ENCODE measurements around the gene DOLK.
"Not testable (repeated sequence)": the region's sequence is repeated elsewhere in the genome, so short reads cannot be mapped to it uniquely, and the experiment has no call there.

Gene DOLK

DNA sequence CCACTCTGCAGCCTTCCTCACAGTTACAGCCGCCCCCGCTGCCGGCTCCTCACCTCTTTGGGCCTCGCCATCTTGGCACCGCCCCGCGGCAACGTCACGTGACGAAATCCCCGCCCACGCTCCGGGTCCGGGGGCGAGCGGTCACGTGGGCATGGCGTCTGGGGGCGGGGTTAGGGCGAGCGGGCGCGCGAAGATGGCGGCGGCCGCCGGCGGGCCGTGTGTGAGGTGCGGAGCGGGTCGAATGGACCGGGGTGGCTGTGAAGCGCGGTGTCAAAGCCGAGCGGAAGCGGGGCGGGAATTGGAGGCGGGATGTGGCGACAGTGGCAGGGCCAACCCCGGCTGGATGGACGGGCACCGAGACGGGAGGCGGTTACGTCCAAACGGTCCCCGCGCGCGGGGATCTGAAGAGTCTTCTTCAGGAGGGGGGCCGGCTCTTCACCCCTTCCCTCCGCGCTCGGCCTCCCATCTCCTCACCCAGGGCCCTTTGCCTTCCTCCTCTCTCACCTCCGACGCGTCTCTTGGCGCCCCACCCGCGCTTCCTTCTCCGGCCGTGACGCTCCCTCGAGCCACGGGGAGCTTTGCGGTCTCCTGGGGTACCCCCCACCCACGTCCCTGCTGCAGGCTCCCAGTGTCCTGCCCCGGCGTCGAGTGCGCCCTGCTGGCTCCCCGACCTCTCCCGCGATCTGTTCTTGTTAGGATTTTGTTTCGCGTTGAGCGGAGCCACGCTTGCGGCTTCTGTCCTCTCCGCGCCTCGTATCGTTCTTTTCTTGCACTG lies at the start of gene DOLK, which contains the start of gene NUP188:
Gene DOLK, minus strand, starts transcription at position 77 of the 775 bp plus-strand sequence. CDS start 300 bp downstream, outside the sequence.
Gene NUP188, plus strand, starts transcription at position 173 of the 775 bp plus-strand sequence. Its CDS starts 21 bp downstream, at position 194.
- peak; percentile 98 for DNase-seq (ENCODE audit: low read depth)

DNA sequence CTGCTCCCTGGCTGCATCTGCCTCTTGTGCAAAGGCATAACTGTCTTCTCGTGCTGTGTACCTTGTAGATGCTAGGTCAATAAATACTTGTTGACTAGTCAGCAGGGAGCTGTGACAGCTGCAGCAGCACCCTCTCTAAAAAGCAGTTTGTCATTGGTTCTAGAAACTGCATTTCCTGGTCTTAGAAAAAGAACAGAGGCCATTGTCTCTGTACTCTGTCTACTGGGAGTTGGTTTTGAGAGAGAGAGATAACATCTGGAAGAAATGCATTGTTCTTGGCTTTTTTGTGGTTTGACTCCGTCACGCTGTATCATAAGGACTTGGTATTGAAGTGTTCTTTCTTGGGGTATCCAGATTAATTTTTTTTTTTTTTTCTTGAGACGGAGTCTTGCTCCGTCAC lies 48.4 kb upstream of the DOLK start:
- no peak for DNase-seq (ENCODE audit: low read depth)

DNA sequence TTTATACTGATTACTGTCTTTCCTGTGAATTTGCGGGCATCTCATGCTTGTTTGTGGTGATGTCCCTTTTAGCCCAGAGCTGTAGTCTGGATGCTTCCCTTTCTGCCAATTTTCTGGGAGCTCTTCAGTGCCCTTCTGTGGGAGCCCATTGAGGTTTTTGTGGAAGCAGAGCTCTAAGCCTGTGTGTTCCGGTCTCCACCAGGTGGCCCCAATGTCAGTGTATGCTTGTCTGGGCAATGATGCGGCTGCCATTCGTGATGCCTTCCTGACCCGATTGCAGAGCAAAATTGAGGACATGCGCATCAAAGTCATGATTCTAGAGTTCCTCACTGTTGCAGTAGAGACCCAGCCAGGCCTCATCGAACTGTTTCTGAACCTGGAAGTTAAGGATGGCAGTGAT lies 45.6 kb upstream of the DOLK start:
- no peak for DNase-seq (ENCODE audit: low read depth)

DNA sequence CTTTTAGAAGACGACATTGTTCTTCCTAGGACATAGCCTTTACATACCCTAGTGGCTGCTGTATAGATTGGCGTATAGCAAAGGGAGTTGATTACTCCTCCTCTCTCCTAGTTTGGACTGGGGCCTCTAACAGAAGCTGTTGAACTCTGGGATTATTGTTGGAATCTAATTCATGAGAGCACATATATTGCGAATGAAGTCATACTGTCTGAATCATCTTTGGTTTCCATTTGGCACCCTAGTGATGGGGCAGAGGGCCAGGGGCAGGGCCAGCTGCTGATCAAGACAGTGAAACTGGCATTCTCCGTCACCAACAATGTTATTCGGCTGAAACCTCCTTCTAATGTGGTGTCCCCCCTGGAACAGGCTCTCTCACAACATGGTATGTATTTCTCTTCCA lies 40.4 kb upstream of the DOLK start:
- DNase-seq (ENCODE audit: low read depth): no peak

DNA sequence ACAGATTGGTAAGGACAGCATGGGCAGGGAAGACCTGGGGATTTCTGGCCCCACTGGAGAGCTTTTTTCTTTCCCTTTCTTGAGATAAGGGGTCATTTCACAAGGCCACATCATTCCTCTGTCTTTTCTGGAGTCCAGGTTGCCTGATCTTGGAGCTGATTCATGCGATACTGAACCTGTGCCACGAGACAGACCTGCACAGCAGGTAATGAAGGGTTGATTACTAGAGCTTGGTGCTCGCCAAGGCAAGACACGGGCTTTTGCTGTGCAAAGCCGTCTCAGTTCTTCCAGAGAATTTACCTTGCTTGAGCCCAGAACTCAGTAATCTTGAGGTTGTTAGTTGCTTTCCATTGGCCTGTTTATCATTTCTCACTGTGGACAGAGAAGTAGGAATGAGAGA lies 39.3 kb upstream of the DOLK start:
- DNase-seq (ENCODE audit: low read depth): no peak

DNA sequence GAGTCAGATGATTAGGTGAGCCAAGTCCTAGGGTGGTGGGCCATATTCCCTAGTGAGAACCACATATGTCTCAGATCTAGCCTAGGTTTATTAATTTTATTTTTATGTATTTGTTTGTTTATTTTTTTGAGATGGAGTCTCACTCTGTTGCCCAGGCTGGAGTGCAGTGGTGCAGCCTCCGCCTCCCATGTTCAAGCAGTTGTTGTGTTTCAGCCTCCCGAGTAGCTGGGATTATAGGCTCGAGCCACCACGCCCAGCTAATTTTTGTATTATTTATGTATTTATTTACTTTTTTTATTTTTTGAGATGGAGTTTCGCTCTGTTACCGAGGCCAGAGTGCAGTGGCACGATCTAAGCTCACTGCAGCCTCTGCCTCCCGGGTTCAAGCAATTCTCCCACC lies 36.1 kb upstream of the DOLK start:
- no peak for DNase-seq (ENCODE audit: low read depth)

DNA sequence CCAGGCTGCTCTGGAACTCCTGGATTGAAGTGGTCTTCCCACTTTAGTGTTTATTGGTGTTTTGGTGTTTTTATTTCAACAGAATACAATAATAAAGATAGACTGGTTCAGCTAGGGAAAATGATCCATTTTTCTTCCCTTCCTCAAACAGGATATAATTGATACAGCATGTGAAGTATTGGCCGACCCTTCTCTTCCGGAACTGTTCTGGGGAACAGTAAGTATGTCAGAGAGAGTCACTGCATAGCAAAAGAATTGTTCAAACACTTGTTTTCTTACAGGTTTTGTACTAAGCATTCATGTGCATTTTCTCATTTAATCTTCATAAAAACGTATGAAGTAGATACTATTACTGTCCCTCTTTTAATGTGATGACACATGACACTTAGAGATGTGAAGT lies 31.7 kb upstream of the DOLK start:
- DNase-seq (ENCODE audit: low read depth): no peak

DNA sequence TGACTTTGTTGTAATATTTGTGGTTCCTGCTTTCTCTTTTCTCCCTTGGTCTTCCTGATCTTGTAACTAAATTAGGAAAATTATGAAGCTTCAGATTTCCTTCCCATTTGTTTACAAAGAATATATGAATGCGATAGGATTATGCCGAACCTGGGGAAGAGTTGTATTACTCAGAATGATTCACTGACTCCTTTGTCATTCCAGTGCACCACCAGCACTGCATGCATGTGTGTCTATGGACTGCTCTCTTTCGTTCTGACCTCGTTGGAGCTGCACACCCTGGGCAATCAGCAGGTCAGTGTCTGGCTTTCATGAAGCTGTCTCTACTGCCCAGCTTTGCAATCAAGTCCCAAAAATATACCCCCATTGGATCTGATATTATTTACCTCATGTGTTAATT lies 25.6 kb upstream of the DOLK start:
- DNase-seq (ENCODE audit: low read depth): no peak

DNA sequence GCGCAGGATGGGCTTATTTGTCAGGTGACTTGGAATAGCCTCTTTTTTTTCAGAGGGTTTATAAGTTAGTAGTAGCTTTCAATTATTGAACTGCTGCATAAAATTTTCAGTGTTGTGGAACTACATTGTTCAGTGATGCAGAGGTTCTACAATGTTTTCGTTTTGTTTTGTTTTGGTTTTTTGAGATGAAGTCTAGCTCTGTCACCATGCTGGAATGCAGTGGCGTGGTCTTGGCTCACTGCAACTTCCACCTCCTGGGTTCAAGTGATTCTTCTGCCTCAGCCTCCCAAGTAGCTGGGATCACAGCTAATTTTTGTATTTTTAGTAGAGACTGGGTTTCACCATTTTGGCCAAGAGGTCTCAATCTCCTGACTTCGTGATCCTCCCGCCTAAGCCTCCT lies 22.1 kb upstream of the DOLK start:
- no peak for DNase-seq (ENCODE audit: low read depth)

DNA sequence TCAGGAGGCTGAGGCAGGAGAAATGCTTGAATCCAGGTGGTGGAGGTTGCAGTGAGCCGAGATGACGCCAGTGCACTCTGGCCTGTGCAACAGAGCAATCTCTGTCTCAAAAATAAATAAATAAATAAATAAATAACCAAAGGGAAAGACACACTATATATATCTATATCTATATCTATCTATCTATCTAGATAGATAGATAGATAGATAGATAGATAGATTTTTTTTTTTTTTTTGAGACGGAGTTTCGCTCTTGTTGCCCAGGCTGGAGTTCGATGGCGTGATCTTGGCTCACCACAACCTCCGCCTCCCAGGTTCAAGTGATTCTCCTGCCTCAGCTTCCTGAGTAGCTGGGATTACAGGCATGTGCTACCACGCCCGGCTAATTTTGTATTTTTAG lies 14.0 kb upstream of the DOLK start:
- not testable (repeated sequence) for DNase-seq (ENCODE audit: low read depth)

DNA sequence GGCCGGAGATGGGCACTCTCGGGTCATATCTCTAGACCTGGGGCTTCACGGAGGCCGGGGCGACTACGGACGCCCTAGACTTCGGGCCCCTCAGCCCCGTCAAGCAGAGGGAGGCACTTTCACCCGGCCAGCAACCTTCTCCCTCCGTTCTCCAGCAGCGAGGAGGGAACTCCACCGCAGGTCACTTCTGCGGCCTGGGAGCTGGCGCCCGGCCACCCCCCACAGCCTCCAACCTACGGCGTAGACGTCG lies 201 bp downstream of the DOLK start:
- DNase-seq (ENCODE audit: low read depth): no peak

DNA sequence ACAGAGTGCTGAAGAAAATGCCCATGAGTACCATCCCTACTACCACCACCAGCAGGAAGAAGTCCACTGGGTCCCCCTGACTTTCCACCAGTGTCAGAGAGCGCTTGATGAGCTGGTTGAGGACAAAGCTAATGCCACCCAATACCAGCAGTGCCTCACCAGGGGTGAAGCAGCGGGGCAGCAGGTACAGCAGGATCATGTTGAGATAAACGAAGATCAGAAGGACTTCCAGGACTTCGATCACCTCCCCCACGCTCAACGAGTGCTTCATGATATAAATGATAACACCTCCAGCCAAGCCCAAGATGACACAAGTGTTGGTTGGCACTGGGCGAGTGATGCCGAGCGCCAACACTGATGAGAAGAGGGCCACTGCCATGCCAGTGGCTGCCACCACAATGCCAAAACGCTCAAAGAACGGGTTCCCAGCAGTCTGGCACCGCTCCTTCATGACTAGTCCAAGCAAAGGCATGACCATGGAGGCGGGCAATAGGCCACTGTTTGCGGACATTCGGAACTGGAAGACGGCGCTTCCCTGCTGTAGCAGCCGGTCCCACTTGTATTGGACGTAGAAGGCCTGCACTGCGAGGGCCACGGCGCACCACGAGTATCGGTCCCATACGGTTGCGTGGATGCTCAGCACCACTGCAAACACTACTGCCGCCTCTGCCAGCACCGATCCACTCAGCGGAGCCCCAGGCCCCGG lies 679 bp downstream of the DOLK start:
- DNase-seq (ENCODE audit: low read depth): no peak

DNA sequence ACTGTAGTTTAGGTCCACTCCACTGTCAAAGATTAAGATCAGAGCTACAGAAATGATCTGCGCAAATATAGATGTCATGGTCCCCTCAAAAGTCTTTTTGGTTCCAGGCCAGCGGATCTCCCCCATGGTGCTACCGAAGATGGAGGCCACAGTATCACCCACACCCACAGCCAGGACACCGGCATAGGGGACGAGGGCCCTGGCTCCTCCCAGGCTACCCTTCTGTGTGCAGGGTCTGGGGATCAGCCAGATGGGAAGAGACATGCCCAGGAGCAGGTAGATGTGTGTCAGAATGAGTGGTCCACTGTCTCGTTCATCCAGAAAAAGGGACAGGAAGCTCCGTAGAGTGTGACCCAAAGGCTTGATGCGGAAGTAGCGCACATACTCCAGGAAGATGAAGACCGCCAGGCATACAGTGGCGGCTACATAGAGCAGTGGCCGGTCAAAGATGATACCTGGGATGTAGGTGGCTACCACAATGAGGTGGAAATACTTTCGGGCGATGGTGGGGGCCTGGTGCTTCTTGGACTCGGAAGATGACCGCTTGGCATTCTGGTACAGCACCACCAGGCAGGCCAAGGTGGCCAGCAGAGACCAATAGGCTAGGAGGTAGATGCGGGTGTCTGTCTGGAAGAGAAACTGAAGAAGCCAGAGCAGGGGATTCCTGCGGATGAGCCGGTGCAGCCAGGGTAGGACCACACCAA lies 1.5 kb downstream of the DOLK start:
- no peak for DNase-seq (ENCODE audit: low read depth)

DNA sequence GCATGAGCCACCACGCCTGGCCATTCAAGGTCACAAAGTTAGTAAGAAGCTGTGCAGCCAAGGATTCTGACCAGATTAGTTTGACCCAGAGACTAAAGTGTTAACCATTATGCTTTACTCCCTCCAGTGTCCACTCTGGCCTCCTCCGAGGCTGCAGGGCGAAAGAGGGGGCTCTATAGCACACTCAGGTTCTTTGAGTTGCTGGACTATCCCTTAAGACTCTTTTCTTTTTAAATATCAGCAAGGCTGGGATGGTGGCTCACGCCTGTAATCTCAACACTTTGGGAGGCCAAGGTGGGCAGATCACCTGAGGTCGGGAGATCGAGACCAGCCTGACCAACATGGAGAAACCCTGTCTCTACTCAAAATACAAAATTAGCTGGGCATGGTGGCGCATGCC lies 2.4 kb downstream of the DOLK start:
- not testable (repeated sequence) for DNase-seq (ENCODE audit: low read depth)

DNA sequence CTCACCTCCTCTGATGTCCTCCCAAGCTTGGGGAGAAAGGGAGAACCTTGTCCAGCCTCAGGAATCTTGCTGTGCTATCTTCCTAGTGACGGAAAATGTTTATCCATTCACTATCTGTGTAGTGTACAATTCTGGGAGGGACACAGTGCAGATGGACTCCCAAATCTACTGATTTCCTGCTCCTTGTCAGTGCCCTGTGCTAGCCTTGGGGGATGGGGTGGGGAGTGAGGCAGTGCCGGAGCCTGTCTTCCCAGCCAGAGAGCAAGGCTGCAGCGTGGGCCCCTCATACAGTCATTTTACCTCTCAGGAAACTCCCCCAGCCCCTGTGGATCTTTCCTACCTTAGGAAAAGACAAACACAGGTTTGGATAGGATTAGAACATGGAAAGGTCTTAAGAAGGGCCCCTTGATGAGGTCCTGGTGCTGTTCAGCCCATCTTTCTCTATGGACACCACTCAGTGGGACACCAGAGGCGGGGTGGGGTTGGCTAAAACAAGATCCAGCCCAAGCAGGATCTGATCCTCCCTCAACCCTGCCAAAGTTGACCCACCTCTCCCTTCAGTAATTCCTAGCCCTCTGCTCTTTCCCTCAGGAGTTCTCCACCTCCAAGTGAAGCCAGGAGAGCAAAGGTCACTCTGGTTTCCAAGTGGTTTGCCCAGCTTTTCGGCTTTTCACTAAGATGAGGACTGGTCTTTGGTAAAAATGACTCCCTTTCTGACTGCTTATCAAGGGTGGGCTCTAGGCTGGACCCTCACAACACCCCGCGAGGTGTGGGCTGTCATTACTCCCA lies 3.4 kb downstream of the DOLK start:
- DNase-seq (ENCODE audit: low read depth): no peak

DNA sequence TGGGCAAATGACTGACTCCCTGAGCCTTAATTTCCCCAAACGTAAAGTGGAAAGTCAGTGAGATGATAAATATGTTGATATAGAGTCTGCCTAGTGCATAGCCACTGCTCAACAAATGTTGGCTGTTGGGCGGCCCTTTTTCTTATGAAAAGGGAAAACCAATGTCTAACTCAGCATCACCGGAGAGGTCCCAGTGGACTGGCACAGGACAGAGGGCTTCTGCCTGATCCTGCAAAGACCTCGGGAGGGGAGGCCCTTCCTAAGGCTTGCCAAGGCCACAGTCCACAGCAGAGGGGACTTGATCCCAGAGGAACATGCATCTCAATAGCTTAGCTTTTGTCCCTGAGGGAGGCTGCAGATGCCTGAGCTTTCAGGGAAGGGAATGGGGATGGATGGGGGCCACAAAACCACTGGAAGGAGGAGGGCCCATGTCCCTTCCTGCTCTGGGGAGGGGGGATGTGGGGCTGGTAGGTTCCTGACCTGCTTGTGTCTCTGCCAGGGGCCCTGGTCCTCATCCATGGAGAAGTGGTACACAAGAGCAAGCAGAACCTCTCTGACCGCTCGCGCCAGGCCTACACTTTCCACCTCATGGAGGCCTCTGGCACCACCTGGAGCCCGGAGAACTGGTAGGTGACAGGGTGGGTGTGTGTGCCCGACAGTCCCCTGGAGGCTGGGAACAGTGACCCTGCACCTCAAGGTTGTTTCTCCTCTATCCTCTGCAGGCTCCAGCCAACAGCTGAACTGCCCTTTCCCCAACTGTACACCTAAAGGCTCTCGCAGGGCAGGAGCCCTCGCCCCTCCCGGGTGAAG lies 6.3 kb downstream of the DOLK start:
- no peak for DNase-seq (ENCODE audit: low read depth)

DNA sequence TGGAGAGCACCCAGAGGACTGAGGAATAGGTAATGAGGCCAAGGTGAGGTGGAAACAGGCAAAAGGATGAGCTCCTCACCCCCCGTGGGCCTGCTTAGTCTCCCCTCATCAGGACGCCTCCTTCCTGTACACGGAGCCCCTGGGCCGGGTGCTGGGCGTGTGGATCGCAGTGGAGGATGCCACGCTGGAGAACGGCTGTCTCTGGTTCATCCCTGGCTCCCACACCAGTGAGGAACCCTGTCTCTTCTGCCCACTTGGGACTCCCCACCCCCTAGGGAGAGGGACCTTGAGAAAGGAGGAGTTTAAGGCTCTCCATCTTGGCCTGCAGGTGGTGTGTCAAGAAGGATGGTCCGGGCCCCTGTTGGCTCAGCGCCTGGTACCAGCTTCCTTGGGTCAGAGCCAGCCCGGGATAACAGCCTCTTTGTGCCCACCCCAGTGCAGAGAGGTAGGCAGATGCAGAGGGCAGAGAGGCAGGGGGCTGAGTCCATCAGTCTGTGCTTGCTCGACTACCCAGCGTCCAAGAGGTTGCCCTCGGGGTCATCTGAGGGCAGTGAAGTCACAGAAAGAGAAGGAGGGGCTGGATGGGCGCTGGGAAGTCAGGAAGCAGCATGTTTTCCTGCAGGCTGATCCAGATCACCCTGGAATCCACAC lies 7.0 kb downstream of the DOLK start:
- DNase-seq (ENCODE audit: low read depth): no peak

DNA sequence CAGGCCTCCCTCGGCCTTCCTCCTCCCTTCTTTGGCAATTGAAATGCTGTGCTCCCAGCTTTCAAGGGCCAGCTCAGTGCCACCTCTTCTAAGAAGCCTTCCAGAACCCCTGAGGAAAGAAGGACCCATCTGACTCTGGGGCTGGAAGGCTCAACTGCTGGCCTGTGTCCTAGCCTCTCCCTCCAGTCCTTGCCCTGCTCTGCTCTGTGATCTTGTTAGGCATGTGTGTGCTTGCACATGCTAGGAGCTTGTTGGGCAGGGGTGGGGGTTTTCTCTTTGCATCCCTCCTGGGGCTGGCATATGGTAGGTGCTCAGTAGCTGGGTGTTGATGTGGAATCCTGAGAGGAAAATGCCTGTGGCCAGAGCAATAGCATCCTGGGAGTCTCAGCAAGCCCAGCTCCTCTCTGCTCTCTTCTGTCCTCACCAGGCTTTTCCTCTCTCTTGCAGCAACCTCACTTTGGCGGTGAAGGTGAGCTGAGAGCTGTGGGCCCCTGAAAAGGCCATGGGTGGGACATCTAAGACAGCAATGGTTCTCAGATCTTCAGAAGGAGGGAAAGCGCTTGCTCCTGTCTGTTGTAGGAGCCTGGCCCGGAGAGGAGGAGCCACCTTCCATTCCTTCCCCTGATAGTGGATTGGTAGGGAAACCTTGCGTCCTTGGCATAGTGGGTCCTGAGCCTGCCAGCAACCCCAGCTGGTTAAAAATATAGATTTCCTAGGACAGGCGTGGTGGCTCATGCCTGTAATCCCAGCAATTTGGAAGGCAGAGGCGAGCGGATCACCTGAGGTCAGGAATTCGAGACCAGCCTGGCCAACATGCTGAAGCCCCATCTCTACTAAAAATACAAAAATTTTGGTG lies 9.9 kb downstream of the DOLK start:
- no peak for DNase-seq (ENCODE audit: low read depth)

DNA sequence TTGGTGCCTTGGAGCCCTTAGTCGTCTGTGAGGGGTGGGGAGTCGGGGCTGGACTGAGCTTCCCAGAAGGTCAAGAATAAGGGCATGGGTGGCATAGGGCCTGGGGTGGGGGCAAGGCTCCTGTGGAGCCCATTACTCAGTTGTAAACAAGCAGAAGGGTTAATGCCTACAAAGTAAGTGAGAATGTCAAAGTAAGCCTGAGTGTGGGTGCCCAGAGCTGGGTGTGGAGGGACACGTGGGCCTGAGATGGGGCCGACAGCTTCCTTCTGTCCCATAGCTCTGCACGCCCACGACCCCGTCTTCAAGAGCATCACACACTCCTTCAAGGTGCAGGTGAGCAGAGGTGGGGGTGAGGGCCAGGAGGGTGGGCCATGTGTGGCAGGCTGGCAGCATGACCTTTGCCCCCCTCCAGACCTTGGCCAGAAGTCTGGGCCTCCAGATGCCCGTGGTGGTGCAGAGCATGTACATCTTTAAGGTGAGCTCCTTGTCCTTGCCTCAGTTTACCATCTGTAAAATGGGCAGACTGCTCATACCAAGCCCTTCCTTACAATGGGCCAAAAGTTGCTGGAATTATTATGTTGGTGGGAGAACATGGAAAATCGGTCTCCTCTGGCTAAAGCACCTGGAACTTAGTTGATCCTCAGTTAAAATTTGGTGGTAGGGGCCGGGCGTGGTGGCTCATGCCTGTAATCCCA lies 11.1 kb downstream of the DOLK start:
- DNase-seq (ENCODE audit: low read depth): no peak

Data from stimulated activated CD8-positive, alpha-beta memory T cell treated with anti-CD3 and anti-CD28 coated beads, Interleukin-12 subunit alpha, Interleukin-12 subunit beta, amount 100 ng/mL, for 1 hour (primary cell).